Renal cortical epithelial cell (primary cell): ENCODE data around the gene GARIN3. TPM values are rescaled to one million over a fixed set of nuclear protein-coding genes. Genes with fewer than 3 reads are reported as not detected.

Experiments used
- DNase-seq: peaks from one replicate; pipeline ENCODE4 v3.0.0-alpha.2; 2011; ENCODE audit warnings: low read depth
- total RNA-seq: library from RNA; depleted of rRNA; stranded (reverse); fragments of >200 nt; gene quantifications from 2 replicates; pipeline ENCODE4 v1.2.3, GENCODE V29; 2014

Gene GARIN3
- not detected in 2 replicates for total RNA-seq

GRCh38 chr5:157166214-157167213, at the start of gene GARIN3:
TSS of gene GARIN3 (minus strand) at chr5:157166264. CDS start at chr5:157166168, 96 bp downstream.
- no peak for DNase-seq

DNA sequence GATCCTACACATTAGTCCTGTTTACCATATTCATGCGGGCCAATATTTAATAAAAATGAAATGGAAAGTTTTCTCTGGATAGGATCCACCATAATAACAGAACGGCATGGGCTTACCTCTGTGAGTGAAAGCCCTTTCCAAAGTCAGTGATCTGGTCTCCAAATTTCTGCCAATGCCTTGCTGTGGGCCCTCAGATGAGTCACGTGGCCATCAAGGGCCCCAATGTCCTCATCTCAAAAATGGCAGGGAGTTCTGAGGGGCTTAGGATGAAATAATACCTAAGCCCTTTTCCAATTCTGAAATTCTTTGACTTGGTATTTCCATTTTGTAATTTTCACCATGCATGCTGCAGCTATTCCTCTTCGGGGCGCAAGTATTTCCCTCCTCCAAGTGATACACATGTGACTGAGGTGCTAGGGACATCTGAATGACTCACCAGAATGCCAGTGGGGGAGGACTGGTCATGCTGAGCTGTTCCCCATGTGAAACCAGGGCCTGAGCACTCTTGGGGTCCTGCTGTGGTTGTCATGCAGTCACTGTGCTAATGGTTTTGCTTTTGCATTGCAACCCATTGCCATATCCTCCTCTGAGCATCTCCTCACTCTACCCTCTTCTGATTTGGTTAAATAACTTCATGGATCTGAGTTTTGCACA, 49.6 kb upstream of the GARIN3 start:
- no peak for DNase-seq

GRCh38 chr5:157214861-157215513, 48.9 kb upstream of the GARIN3 start:
- no peak for DNase-seq

DNA sequence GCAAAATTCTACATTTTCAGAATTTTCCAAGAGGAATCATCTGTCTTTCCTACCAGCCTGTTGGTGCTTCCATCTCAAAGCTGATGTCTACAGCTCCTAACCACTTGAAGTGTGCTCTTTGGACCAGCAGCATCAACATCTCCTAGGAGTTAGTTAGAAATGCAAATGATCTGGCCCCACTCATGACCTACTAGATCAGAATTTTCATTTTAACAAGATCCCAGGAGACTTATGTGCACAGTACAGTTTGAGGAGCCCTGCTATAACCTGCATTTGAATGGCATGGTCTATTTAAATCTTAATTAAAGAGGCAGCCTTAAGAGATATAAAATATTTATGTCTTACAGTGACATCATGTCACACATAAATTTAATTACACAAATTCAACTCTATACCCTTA, 48.4 kb upstream of the GARIN3 start:
- DNase-seq: no peak

DNA sequence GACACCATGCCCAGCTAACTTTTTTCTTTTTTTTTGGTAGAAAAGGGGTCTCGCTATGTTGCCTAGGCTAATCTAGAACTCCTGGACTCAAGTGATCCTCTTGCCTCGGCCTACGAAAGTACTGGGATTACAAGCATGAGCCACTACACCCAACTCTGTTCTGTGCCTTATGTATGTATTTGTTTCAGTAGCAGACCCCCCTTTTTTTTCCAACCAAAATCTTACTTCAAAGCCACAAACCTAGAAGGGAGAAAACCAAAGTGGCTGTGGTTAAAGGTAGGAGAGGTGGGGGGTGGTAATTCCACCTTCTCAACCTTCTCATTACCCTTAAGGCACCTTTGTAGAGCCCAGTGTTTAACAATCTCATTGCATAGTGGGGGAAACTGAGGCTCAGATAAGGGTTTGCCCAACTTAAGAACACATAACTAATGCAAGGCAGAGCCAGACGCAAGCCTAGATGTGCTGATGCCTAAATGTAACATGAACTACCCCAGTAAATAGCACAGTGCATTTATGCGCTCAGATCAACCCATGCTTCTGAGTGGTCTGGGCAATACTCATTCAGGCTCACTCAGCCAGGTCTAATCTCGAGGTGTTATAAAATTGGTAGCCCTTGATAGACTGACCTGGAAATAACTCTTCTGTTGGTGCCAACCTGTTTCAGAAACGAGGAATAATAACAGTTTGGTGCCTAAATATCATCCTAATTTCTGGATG, 47.6 kb upstream of the GARIN3 start:
- no peak for DNase-seq

DNA sequence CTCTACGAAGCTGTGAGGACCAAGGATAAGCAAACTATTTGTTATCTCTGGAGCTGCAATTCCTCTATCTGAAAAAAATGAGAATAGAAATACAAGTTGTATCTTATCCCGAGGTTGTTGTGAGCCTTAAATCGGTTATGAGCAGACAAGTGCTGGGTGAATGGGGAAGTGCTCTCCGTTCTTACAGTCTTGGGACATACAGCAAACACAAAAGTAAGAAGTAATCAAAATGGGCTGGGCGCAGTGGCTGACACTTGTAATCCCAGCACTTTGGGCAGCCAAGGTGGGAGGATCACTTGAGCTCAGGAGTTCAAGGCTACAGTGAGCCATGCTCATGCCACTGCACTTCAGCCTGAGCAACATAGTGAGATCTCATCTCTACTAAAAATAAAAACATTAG, 46.2 kb upstream of the GARIN3 start:
- DNase-seq: no peak

GRCh38 chr5:157210652-157211051, 44.6 kb upstream of the GARIN3 start:
- DNase-seq: peak; percentile 36

- DNase-seq: no peak
Measured at GRCh38 chr5:157205708-157206107, 39.6 kb upstream of the GARIN3 start.

DNA sequence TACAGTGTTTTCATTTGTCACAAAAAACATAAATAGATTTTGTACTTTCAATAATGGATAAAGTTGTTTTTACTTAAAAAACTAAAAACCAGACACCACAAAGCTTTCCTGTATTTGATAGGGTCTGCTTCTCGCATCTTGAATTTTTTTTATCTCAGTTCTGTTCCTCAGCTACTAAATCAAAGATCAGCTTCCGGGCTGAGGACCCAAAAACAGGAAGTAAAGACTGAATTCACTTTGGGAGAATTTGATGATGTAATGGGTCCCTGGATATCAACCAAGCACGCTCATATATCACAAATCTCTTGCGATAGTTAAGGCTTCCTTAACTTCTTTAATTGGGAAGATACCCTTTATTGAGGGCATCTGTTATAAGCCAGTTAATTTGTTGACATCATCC, 38.7 kb upstream of the GARIN3 start:
- DNase-seq: no peak

DNA sequence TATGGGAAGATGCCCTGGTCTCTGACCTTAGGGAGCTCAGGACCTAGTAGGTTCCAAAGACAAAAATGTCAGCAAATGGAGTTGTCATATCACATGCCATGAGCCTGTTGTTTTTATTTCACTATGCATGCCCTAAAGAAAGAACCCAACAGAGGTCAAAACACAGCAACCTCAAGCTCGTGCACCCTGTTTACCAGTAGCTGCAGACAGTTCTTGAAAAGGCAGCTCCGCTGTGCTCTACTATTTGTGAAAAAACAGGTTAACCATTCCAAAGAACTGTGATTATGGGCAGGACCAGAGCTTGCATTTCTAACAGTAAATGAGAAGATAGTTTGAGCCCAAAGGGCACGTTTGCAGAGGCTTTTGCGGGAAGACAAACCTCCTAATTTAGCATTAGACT, 37.4 kb upstream of the GARIN3 start:
- DNase-seq: no peak

DNA sequence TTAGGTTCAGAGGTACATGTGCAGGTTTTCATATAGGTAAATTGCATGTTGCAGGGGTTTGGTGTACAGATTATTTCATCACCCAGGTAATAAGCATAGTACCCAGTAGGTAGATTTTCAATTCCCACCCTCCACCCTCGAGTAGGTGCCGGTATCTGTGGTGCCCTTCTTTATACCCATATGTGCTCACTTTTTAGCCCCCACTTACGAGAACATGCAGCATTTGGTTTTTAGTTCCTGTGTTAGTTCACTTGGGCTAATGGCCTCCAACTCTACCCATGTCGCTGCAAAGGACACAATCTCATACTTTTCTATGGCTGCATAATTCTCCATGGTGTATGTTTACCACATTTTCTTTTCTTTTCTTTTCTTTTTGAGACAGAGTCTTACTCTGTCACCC, 35.8 kb upstream of the GARIN3 start:
- DNase-seq: no peak

- DNase-seq: no peak
Measured at GRCh38 chr5:157198277-157198986, 32.4 kb upstream of the GARIN3 start.

DNA sequence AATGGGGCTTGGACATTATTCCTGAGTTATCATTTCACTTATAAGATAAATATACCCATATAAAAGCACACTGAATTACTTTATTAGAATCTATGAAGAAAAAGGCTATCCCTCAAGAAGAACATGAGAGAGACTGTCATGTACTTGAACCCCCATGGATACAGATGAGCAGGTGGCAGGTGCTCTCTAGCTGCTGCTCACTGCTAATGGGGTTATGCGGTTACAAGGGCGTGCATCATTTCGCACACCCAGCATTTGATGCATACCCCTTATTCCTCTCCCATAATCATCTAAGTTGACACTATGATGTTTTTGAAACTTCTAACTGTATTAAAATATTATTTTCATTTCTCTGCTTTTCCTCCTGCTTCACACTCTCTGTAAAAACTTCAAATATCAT, 31.0 kb upstream of the GARIN3 start:
- no peak for DNase-seq

DNA sequence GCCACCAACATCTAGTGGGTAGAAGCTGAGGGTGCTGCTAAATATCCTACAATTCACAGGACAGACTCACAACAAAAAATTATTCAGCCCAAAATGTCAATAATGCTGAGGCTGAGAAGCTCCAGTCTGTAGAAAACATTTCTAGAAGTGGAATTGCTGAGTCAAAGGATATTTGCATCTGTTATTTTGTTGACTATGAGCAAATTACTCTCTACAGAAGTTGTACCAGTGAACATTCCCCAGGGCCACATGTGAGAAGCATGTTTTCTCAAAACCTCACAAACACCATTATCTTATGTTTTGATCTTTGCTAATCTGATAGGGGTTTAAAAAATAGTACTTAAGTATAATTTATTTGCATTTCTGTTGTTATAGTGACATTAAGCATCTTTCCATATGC, 30.0 kb upstream of the GARIN3 start:
- no peak for DNase-seq

GRCh38 chr5:157193699-157194424, 27.8 kb upstream of the GARIN3 start:
- no peak for DNase-seq

- no peak for DNase-seq
Measured at GRCh38 chr5:157189223-157189622, 23.2 kb upstream of the GARIN3 start.

GRCh38 chr5:157188270-157188669, 22.2 kb upstream of the GARIN3 start:
- DNase-seq: no peak

DNA sequence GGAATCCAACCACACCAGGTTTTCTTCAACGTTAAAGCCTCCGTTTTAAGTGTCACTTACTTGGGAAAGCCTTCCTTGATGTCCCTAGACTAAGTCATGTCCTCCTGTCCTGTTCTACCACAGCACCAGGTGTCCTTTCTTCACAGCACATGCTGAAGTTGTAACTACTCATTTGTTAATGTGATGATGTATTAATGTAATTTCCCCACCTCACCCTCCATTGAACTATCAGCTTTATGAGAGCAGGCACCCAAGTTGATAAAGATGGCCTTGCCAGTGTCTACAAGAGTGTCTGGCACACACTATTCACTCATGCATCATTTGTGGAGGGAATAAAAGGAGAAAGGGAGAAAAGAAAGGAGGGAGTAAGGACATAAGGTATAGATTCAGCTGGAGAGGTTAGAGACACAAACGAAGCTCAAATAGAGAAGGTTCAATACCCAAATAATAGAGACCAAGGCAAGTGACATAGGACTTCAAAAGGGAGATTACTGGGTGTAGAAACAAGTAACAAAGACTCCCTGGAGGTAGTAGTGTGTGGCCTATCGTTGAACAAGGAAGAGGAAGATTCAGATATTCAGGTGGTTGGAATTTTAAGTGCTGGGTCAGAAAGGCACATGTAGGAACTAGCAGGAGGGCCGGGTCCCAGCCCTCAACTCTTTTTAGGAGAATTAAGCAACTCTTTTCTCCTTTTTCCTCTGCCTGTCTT, 21.1 kb upstream of the GARIN3 start:
- DNase-seq: no peak

DNA sequence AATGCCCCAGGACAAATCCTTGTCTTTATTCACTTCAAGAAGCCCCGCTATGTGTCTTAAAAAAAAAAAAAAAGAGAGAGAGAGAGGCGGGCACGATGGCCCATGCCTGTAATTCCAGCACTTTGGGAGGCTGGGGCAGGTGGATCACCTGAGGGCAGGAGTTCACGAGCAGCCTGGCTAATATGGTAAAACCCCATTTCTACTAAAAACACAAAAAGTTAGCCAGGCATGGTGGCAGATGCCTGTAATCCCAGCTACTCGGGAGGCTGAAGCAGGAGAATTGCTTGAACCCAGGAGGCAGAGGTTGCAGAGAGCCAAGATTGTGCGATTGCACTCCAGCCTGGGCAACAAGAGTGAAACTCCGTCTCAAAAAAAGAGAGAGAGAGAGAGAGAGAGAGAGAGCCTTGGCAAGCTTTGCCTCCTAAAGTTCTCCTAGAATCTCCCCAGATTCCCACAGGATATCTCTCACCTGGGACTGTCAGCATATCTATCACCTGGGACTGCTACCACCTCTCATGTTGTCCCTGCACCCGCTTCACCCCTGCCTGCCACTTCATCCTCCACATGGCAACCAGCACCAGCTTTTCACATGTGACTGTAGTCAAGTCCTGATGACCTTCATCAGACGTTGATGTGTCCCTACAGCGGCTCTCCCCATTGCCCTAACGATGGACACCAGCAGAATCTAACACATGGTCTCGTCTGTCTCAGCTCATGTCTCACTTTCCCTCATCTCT, 20.4 kb upstream of the GARIN3 start:
- DNase-seq: no peak
